A549 treated with RU486 at 1 μM for 4 hours (cell line): ENCODE data around the gene MIB2. TPM values are rescaled to one million over a fixed set of nuclear protein-coding genes. Genes with fewer than 3 reads are reported as not detected.

Experiments used
- total RNA-seq: library from RNA; stranded (reverse); fragments of 200-300 nt; extraction: Qiagen RNA extraction; gene quantifications from 5 replicates; pipeline ENCODE4 v1.2.3, GENCODE V29; 2022; ENCODE audit warnings: low read depth

The MIB2 gene
- total RNA-seq: 8.3 to 20.2 TPM (median 17.1 TPM) in 5 replicates

DNA sequence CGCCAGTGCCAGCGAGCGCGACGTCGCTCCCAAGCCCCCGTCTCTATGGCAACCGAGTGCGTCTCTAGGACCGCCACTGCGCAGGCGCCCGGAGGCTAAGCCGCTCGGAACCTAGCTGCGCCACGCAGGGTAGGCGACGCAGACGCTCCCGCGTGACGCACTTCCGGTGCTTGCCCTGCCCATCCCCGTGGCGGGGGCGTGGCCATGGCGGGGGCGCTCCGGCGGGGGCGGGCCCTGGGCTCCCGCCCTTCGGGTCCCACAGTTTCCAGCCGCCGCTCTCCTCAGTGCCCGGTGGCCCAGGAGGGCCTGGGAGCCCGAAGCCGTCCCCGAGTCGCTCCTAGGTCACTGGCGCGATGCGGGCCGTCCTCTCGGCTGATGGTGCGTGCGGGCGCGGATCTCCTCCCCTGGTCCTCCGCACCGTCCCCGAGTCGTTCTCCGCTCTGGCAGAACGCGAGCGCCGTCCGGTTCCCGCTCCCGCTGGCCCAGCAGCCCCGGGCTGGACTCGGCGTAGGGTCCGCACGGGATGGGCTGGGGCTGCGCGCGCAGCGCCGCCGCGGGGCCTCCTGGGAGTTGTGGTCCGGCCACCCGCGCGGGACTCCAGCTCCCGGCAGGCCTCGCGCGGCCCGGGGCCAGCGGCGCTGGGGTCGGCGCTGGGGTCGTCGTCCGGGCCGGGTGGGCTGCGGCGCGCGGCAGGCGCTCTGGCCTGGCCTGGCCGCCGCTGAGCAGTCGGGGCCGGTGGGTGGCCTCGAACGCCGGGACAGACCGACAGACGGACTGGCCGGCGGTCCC, at the start of gene MIB2:
TSS of gene MIB2 (plus strand) at position 245 of the 789 bp plus-strand sequence. CDS start 7,953 bp downstream, outside the sequence.

DNA sequence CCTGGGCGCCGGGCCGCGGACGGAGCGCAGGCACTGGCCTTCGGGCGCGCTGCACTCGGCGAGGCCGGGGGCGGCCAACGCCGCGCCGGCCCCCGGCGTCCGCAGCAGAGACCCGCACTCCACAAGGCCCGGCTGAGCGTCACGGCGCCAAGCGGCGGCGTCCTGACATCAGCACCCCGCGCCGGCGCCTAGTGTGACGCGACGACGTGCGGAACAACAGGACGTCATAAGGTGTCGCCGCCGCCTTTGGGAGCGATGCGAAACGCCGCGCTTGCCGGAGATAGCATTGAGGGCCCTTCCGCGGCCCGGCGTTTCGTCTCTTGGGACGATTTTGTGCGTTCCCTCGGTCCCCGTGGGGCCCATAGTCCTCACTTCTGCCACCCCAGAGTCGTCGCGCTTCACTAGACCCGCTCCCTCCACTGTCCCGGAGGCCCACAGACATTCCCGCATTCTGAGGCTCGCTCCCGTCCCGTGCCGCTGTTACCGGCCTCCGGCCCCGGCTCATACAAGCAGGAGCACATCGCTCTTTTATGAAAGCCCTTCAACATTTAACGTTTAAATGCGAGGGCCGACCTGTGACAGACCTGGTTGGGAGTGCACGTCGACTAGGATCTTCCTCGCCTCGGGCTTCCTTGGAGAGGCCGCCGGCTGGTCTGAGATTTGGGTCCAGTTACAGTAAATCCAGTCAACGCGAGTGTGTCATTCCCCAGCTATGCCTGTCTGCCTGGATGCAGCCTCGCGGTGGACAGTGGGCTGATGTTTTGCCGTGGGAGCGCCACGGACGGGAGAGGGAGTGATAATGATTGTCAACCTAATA, 40.4 kb upstream of the MIB2 start, which contains the start of gene SSU72:
TSS of gene SSU72 (minus strand) at position 143 of the 817 bp plus-strand sequence. CDS start 306 bp downstream, outside the sequence.

DNA sequence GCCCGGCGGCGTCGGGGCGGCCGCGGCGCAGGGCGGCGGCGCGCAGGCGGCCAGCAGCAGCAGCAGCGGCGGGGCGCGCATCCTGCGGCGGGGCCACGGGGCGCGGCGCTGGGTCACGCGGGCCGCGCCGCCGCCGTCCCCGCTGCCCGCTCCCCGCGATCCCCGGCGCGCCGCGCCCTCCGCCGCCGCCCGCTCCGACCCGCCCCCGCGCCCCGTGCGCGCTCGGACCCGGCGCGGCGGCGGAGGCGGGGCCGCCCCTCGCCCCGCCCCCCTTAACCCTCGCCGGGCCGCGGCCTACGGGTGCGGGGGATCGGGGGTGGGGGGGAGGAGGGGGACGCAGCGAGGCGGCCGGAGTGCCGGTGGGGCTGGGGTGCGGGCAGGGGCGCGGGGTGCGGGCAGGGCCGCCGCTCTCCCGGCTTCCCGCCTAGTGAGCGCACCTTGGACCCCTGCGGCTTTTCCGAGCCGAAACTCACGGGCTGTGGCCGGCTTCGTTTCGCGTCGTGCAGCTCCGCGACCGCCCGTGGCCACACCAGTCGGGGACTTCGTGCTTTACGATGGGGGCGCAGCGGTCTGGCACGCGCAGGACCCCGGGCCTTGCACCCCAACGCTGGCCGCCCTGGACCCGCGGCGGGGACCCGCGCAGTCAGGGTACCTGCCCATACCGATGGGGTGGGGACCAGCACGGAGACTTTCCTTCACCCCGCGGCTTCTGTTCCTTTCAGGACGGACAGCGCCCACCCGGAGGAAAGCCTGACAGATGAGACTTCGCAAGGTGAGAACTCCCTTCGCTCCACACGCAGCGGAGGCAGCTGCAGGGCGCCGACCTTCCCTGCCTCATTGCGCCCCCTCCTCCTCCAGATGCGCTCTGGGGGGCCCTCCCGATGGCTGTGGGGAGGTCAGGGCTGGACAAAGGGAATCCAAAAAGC, 15.1 kb upstream of the MIB2 start, which contains the start of gene FNDC10:
TSS of gene FNDC10 (minus strand) at position 201 of the 926 bp plus-strand sequence. CDS start at position 81, 120 bp downstream.

DNA sequence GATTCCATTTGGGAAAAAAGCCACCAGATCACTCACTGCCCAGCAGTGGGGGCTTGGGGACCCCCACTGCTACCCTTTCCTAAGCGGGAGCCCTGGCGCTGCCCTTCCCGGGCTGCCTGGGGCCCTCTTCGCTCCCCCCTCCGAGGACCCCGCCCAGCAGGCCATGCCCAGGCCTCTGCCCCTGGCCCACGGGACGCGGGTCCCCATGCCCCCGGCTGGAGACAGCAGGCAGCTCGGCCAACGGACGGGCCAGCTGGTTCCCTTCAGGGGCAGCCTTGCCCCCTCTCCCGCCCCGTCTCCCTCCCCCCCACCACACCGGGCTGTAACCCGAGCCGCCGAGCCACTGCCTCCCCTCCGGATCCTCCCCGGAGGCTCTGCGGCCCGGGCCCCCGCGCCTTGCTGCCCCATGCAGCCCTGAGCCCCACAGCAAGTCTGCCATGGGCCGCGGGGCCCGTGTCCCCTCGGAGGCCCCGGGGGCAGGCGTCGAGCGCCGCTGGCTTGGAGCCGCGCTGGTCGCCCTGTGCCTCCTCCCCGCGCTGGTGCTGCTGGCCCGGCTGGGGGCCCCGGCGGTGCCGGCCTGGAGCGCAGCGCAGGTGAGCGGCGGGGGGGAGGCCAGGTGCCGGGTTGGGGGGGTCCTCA, 16.6 kb downstream of the MIB2 start, which contains the start of gene MMP23B:
TSS of gene MMP23B (plus strand) at position 392 of the 639 bp plus-strand sequence. CDS start at position 438, 46 bp downstream.

DNA sequence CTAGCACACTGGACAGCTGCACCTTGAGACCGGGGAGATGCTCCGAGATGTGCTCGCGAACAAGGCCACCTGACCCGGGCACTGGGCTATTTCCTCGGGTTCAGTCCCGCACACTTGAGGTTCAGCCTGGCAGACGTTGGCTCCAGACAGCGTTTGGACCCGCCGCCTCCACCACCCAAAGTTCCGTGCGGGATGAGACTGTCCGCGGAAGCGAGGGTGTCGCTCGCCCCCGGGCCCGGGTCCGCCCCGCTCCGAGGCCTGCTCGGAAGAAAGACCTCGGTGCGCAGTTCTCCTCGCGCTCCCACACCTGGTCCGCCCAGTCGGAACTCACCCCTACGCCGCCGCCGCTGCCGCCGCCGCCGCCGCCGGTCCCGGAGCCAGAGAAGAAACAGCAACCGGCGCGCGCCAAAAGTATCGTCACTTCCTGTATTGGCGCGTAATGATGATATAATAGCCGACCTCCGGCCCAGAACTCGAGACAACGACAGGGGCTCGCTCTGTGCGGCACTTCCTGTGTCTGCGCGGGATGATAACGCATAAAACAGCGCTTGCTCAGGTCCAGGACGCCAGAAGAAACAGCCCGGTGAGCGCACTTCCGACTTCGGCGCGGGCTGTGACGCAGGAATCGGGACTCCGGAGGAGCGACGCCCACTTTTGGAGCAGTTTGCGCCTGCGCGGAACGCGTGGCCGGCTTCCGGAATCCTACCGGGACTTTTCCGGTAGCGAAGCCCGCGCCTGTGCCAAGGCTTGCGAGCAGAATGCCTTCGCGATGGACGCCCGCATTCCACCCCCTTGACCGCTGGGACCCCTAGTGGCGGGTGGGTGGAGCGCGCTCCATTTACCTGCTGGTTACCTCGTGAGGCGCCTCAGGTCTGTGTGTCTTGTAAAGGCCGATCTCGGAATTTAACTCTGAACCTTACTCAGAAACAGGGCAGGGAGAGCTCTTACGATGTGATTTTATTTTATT, 43.6 kb downstream of the MIB2 start, which contains the start of gene CDK11B:
TSS of gene CDK11B (minus strand) at position 422 of the 967 bp plus-strand sequence. CDS start 1,519 bp downstream, outside the sequence.

Other genes starting within 250 kb of the MIB2 start
- 99.9 to 181 TPM (median 176 TPM) in 5 replicates for gene AURKAIP1, start 240.3 kb upstream of the MIB2 start, total RNA-seq
- gene CCNL2, start 216.2 kb upstream of the MIB2 start, total RNA-seq: 36.2 to 57.5 TPM (median 50.3 TPM) in 5 replicates
- 127 to 156 TPM (median 138 TPM) in 5 replicates for gene MRPL20, start 208.2 kb upstream of the MIB2 start, total RNA-seq
- not detected in 5 replicates for gene ANKRD65, start 194.2 kb upstream of the MIB2 start, total RNA-seq
- 4.8 to 16.5 TPM (median 14.4 TPM) in 5 replicates for gene VWA1, start 179.8 kb upstream of the MIB2 start, total RNA-seq
- not detected in 5 replicates for gene ATAD3C, start 165.8 kb upstream of the MIB2 start, total RNA-seq
- 1.6 to 3.3 TPM (median 3.2 TPM) in 5 replicates for gene ATAD3B, start 143.7 kb upstream of the MIB2 start, total RNA-seq
- gene ATAD3A, start 103.3 kb upstream of the MIB2 start, total RNA-seq: 28.2 to 40.1 TPM (median 37.3 TPM) in 5 replicates
- gene TMEM240, start 74.9 kb upstream of the MIB2 start, total RNA-seq: 0.22 to 0.52 TPM (median 0.36 TPM) in 5 replicates
- gene SSU72, start 40.6 kb upstream of the MIB2 start, total RNA-seq: 92.5 to 114 TPM (median 109 TPM) in 5 replicates
- gene FNDC10, start 15.4 kb upstream of the MIB2 start, total RNA-seq: 5.2 to 10.5 TPM (median 8.0 TPM) in 5 replicates
- gene MMP23B, start 16.7 kb downstream of the MIB2 start, total RNA-seq: 0.48 to 1.1 TPM (median 0.51 TPM) in 4 of 5 replicates, not detected in the other
- gene CDK11B, start 43.5 kb downstream of the MIB2 start, total RNA-seq: 26.1 to 28.9 TPM (median 26.5 TPM) in 5 replicates
- gene SLC35E2B, start 77.3 kb downstream of the MIB2 start, total RNA-seq: 9.1 to 13.6 TPM (median 12.0 TPM) in 5 replicates
- 18.9 to 23.6 TPM (median 22.9 TPM) in 5 replicates for gene CDK11A, start 108.9 kb downstream of the MIB2 start, total RNA-seq
- 26.7 to 40.1 TPM (median 38.1 TPM) in 5 replicates for gene NADK, start 163.0 kb downstream of the MIB2 start, total RNA-seq